Measurements from ENCODE around the gene FAM180A.

- TF ChIP-seq CTCF (IDR thresholded peaks at IDR 0.05; ENCODE audit: control extremely low read depth in 1 of 3, insufficient read depth in 1 of 3, low read depth in 1 of 3, low read length in 3 of 3) (no peak), HDAC6 (IDR thresholded peaks at IDR 0.05; ENCODE audit: low read depth, low read length) (no peak), SP4 (IDR thresholded peaks at IDR 0.05; ENCODE audit: low read length) (no peak), POLR2A (IDR thresholded peaks at IDR 0.05; ENCODE audit: control extremely low read depth in 1 of 2, low read depth in 2 of 2, low read length in 2 of 2) (no peak), GTF2F1 (IDR thresholded peaks at IDR 0.05; ENCODE audit: borderline replicate concordance, low read depth, low read length) (no peak), CREB1 (IDR thresholded peaks at IDR 0.05) (no peak)
Observed at GRCh38 chr7:135791543-135792362, 43.1 kb upstream of the FAM180A start.
